ENCODE measurements around the gene PLD1. TPM values are rescaled to one million over a fixed set of nuclear protein-coding genes. Genes with fewer than 3 reads are reported as not detected.

PLD1 gene
- total and polyA plus RNA-seq, 10 donors: 3.0 to 75.2 (median 54.0) TPM

DNA sequence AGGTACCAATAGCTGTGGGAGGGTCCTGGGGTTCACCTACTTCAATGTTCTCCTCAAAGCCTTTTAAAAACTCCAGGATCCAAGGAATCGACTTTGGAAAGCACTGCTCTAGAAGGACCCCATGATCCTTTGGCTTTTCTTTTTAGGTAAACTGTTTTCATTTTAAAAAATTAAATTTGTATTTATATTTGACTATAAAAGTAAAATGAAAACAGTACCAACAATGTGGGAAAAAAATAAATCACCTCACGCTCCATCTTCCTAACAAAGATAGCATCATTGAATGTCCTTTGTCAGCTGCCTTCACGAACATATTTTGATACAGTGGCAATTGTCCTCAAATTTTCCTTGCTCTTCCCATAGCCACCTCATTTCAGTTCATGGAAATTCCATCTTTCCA lies 127.5 kb downstream of the PLD1 start:
- WGBS, 5 donors: 84 to 95% (median 92%) methylated on average over 3 of the region's 3 CpGs
- Histone ChIP-seq H3K27me3 (replicated peaks in 1 of 7) (no peaks in the 10 kb centered on the region), H3K27ac (peak overlapping the region in 3 of 8 donors; percentile 20 to 33 (median 23)), H3K36me3 (peaks cover 0 to 39% (median 3%) of the 10 kb centered on the region in 6 donors), H3K9me3 (no peaks in the 10 kb centered on the region), H3K4me3 (no peak overlapping the region), H3K4me1 (peaks cover under 1 to 21% (median 2%) of the 10 kb centered on the region in 6 donors)
- DNase-seq: no peak
- intact Hi-C loops (cut with DNase I; ENCODE audit: low total_unique reads): no loop called here
- TF ChIP-seq, protein P1, sequence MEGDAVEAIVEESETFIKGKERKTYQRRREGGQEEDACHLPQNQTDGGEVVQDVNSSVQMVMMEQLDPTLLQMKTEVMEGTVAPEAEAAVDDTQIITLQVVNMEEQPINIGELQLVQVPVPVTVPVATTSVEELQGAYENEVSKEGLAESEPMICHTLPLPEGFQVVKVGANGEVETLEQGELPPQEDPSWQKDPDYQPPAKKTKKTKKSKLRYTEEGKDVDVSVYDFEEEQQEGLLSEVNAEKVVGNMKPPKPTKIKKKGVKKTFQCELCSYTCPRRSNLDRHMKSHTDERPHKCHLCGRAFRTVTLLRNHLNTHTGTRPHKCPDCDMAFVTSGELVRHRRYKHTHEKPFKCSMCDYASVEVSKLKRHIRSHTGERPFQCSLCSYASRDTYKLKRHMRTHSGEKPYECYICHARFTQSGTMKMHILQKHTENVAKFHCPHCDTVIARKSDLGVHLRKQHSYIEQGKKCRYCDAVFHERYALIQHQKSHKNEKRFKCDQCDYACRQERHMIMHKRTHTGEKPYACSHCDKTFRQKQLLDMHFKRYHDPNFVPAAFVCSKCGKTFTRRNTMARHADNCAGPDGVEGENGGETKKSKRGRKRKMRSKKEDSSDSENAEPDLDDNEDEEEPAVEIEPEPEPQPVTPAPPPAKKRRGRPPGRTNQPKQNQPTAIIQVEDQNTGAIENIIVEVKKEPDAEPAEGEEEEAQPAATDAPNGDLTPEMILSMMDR (IDR thresholded peaks at IDR 0.05 in 8 of 11, conservative IDR thresholded peaks at IDR 0.05 in 3 of 11): no peak
- TF ChIP-seq POLR2AphosphoS5 (IDR thresholded peaks at IDR 0.05): no peak
- TF ChIP-seq POLR2A (IDR thresholded peaks at IDR 0.05): no peak

DNA sequence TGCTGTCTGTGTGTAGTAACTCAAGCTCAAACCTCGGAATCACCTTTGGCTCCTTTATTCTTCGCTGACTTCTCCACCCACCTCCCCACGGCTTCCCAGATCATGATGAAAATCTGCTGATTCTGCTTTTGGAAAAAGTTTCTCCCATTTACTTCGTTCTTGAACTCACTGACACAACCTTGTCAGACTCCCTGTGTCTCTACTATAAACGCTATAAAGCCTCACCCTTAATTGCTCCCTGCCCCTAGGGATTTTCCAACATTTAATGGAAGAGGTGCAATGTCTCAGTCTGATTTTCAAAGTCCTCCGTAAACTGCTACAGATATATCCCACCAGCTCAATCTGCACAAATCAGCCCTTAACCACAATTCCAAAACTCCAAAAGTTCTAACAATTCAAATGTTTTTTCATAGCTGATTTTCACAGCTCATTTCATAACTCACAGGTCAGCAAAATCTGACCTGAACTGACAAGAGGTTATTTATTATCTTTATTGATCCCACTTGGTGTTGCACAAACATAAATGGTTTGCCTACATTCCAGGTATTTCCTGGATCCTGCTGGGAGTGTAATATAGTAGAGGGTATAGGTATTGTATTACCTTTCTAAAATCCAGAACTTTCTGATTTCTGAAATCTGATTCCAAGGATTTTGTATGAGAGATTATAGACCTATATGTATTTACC lies 129.4 kb downstream of the PLD1 start:
- TF ChIP-seq, protein P1 (IDR thresholded peaks at IDR 0.05 in 8 of 11, conservative IDR thresholded peaks at IDR 0.05 in 3 of 11): no peak
- TF ChIP-seq POLR2A (IDR thresholded peaks at IDR 0.05) (no peak), POLR2AphosphoS5 (IDR thresholded peaks at IDR 0.05) (no peak)

DNA sequence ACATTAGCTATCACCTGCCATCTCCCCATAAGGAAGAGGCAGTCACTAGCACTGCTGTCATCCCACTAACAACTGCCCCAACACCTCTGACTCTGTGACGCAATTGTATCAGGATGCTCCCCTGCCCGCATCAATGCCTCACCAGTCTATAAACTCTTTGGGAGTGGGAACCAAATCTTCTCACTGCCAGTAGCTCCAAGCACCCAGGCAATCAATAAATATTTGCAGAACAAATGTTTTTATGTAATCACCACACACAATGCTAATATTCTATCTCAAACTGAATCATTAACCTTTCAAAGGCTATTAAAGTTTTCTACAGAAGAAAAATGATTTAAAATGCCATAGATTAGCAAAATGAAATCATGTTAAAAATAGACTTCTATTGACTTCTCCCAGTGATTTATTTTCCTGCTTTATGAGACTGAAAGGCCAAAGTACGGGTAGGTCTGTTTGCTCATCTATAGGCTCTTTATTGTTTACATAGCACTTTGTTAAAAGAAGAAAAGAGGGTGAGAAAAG lies 131.3 kb downstream of the PLD1 start:
- Histone ChIP-seq H3K36me3 (peaks cover 0 to 24% (median 0%) of the 10 kb centered on the region in 6 donors), H3K4me1 (peaks cover 0 to 26% (median 1%) of the 10 kb centered on the region in 6 donors), H3K27ac (peak overlapping the region in 3 of 8 donors; percentile 73 to 84 (median 79)), H3K4me3 (no peak overlapping the region), H3K9me3 (no peaks in the 10 kb centered on the region), H3K27me3 (replicated peaks in 1 of 7) (no peaks in the 10 kb centered on the region)
- DNase-seq: no peak
- TF ChIP-seq POLR2A (IDR thresholded peaks at IDR 0.05) (no peak), POLR2AphosphoS5 (IDR thresholded peaks at IDR 0.05) (no peak)
- TF ChIP-seq, protein P1 (IDR thresholded peaks at IDR 0.05 in 8 of 11, conservative IDR thresholded peaks at IDR 0.05 in 3 of 11): no peak
- 91 to 94% (median 93%) methylated on average over 3 of the region's 3 CpGs for WGBS, 5 donors
- intact Hi-C loops (cut with DNase I; ENCODE audit: low total_unique reads): no loop called here

More for the DNA sequence above, 129.4 kb downstream of the PLD1 start:
- Histone ChIP-seq H3K27ac (peak overlapping the region in 5 of 8 donors; percentile 31 to 84 (median 55)), H3K4me1 (peaks cover 0 to 26% (median 1%) of the 10 kb centered on the region in 6 donors), H3K36me3 (peaks cover 0 to 29% (median 0%) of the 10 kb centered on the region in 6 donors), H3K9me3 (no peaks in the 10 kb centered on the region), H3K4me3 (no peak overlapping the region), H3K27me3 (replicated peaks in 1 of 7) (no peaks in the 10 kb centered on the region)
- WGBS, 5 donors: 65 to 86% (median 81%) methylated on average over 6 of the region's 6 CpGs
- intact Hi-C loops (cut with DNase I; ENCODE audit: low total_unique reads): no loop called here
- no peak for DNase-seq

DNA sequence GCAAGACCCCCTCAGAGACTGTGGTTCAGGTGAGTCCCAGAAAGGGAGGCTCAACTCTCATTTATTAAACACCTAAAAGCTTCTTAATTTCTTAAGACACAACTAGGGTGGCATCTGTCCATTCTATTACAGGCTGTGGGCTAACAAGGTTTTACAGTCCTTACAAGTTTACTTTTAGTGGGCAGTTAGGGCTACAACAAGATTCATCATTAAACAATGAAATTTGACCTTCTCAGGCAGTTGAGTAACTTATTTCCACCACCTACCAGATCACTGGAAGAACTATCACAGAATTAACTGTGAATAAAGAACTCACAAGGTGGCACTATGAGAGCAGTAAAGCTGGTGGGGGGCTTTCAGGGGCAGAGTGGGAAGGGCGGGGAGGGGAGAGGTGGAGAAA lies 132.6 kb downstream of the PLD1 start:
- H3K36me3 ChIP-seq: peaks cover 0 to 35% (median under 1%) of the 10 kb centered on the region in 6 donors
- no peak overlapping the region for H3K4me3 ChIP-seq
- WGBS, 5 donors: 94 to 100% (median 95%) methylated on average over 1 of the region's 1 CpG
- intact Hi-C loops (cut with DNase I; ENCODE audit: low total_unique reads): no loop called here
- H3K27me3 ChIP-seq (replicated peaks in 1 of 7): no peaks in the 10 kb centered on the region
- peaks cover 0 to 26% (median 1%) of the 10 kb centered on the region in 6 donors for H3K4me1 ChIP-seq
- peak overlapping the region in 6 of 8 donors; percentile 28 to 84 (median 69) for H3K27ac ChIP-seq
- H3K9me3 ChIP-seq: no peaks in the 10 kb centered on the region
- TF ChIP-seq POLR2AphosphoS5 (IDR thresholded peaks at IDR 0.05) (no peak), POLR2A (IDR thresholded peaks at IDR 0.05) (no peak)
- TF ChIP-seq, protein P1 (IDR thresholded peaks at IDR 0.05 in 8 of 11, conservative IDR thresholded peaks at IDR 0.05 in 3 of 11): no peak
- no peak for DNase-seq
